HCT116 (cell line): Measurements from ENCODE around the gene ENTHD1. TPM values are rescaled to one million over a fixed set of nuclear protein-coding genes. Genes with fewer than 3 reads are reported as not detected.

Experiments used
- ATAC-seq: fragments of 200-7000 bp; cut with Tn5 transposase; 2 replicates; pipeline ENCODE4 v1.9.1; 2020; ENCODE audit warnings: mild to moderate bottlenecking, moderate library complexity
- BruUV-seq: library from RNA; stranded (reverse); fragments of 400-500 nt; replicated peaks from 2 replicates; lab custom pipeline; 2021; lab: Mats Ljungman, UMichigan
- CTCF ChIA-PET: fragments of 300-600 bp; sonication (Branson Sonifier 250); formaldehyde crosslinking; loops from one replicate; lab custom pipeline; 2021; ENCODE audit warnings: antibody characterized with exemption; lab: Charles Lee
- POLR2A ChIA-PET: fragments of 300-600, 350-600 bp; sonication (Branson Sonifier 250); formaldehyde crosslinking; loops from one replicate; lab custom pipeline; 2021; ENCODE audit warnings: antibody characterized with exemption; lab: Charles Lee
- RAD21 ChIA-PET, 2 experiments: fragments of 300-600 bp; sonication (Branson Sonifier 250); formaldehyde crosslinking; loops; one replicate each; lab custom pipeline; 2023; ENCODE audit warnings: low total read pairs in 2 of 2; ENCODE audit not compliant: uncharacterized antibody in 2 of 2, unreplicated experiment in 2 of 2, low non-redundant PET in 1 of 2; lab: Charles Lee
- DNase-seq: peaks from one replicate; pipeline ENCODE4 v3.0.0-alpha.2; 2010; ENCODE audit warnings: low read depth, low spot score
- H2AFZ ChIP-seq: fragments of 200-600 bp; shearing (Covaris generic), sonication (generic); 2 replicates; pipeline ENCODE4 v1.6.1; 2017; ENCODE audit warnings: low read depth, mixed run types, mixed read lengths, antibody characterized with exemption, low read length; ENCODE audit not compliant: poor library complexity, severe bottlenecking
- H3K27ac ChIP-seq: 2 replicates; pipeline ENCODE4 v1.5.1; 2012; ENCODE audit warnings: low read depth, low read length
- H3K27me3 ChIP-seq: fragments of 200-600 bp; sonication (generic); 2 replicates; pipeline ENCODE4 v1.6.1; 2016; ENCODE audit warnings: mixed run types, low read length, mixed read lengths; ENCODE audit not compliant: insufficient read depth
- H3K36me3 ChIP-seq, 2 experiments: fragments of 200-500 bp in 1 of 2; fragments of 200-600 bp in 1 of 2; sonication (Bioruptor generic) in 1 of 2; sonication (generic) in 1 of 2; 2 replicates each; pipeline versions ENCODE4 v1.5.1 to v1.6.1; 2014 to 2016; ENCODE audit warnings: low read length in 2 of 2, inconsistent platforms in 1 of 2, mixed read lengths in 1 of 2, mixed run types in 1 of 2; ENCODE audit not compliant: insufficient read depth in 2 of 2, control insufficient read depth in 1 of 2
- H3K4me1 ChIP-seq, 2 experiments: fragments of 200-600 bp in 1 of 2; sonication (generic) in 1 of 2; 2 replicates each; pipeline versions ENCODE4 v1.5.1 to v1.6.1; 2012 to 2017; ENCODE audit warnings: low read length in 2 of 2, inconsistent platforms in 1 of 2, mild to moderate bottlenecking in 1 of 2, mixed read lengths in 1 of 2, mixed run types in 1 of 2, moderate library complexity in 1 of 2; ENCODE audit not compliant: insufficient read depth in 2 of 2, control insufficient read depth in 1 of 2
- H3K4me2 ChIP-seq: fragments of 200-600 bp; sonication (generic); 2 replicates; pipeline ENCODE4 v1.6.1; 2017; ENCODE audit warnings: mixed run types, low read length, mixed read lengths
- H3K4me3 ChIP-seq, 2 experiments: fragments of 200-600 bp in 1 of 2; sonication (generic) in 1 of 2; replicated peaks in 1 of 2; 2 replicates each; pipeline ENCODE4 v1.5.1; 2011 to 2016; ENCODE audit warnings: low read length in 2 of 2, control low read depth in 1 of 2, low read depth in 1 of 2, mild to moderate bottlenecking in 1 of 2, mixed read lengths in 1 of 2, mixed run types in 1 of 2
- H3K79me2 ChIP-seq: fragments of 200-600 bp; sonication (generic); 2 replicates; pipeline ENCODE4 v1.6.1; 2017; ENCODE audit warnings: mild to moderate bottlenecking, mixed run types, low read length, moderate library complexity, mixed read lengths; ENCODE audit not compliant: insufficient read depth
- H3K9ac ChIP-seq: fragments of 200-600 bp; sonication (generic); 2 replicates; pipeline ENCODE4 v1.6.1; 2016; ENCODE audit warnings: low read length, mixed read lengths
- H3K9me2 ChIP-seq: fragments of 200-600 bp; sonication (generic), shearing (Covaris generic); 2 replicates; pipeline ENCODE4 v1.6.1; 2017; ENCODE audit warnings: mixed run types, mild to moderate bottlenecking, moderate library complexity; ENCODE audit not compliant: insufficient read depth
- H3K9me3 ChIP-seq, 2 experiments: fragments of 200-500 bp in 1 of 2; fragments of 200-600 bp in 1 of 2; sonication (Bioruptor generic) in 1 of 2; sonication (generic) in 1 of 2; 2 replicates each; pipeline ENCODE4 v1.6.1; 2014 to 2017; ENCODE audit warnings: low read length in 2 of 2, mixed read lengths in 2 of 2, inconsistent platforms in 1 of 2, low read depth in 1 of 2, mild to moderate bottlenecking in 1 of 2, mixed run types in 1 of 2, moderate library complexity in 1 of 2; ENCODE audit not compliant: control insufficient read depth in 1 of 2, insufficient read depth in 1 of 2
- H4K20me1 ChIP-seq: fragments of 200-600 bp; sonication (generic), shearing (Covaris generic); 2 replicates; pipeline ENCODE4 v1.6.1; 2017; ENCODE audit warnings: mixed run types, mild to moderate bottlenecking, moderate library complexity; ENCODE audit not compliant: insufficient read depth
- CBX3 ChIP-seq: IDR thresholded peaks from 2 replicates; pipeline ENCODE4 v1.6.1; 2012; ENCODE audit warnings: low read depth
- CEBPB ChIP-seq: IDR thresholded peaks from 2 replicates; pipeline ENCODE4 v1.6.1; 2012; ENCODE audit warnings: low read depth
- EGR1 ChIP-seq: IDR thresholded peaks from 2 replicates; pipeline ENCODE4 v1.6.1; 2012; ENCODE audit warnings: low read depth
- EZH2 ChIP-seq: fragments of 200-600 bp; sonication (generic); IDR thresholded peaks from 2 replicates; pipeline ENCODE4 v1.6.1; 2017; ENCODE audit warnings: antibody characterized with exemption, mixed run types
- JUND ChIP-seq: IDR thresholded peaks from 2 replicates; pipeline ENCODE4 v1.6.1; 2012
- POLR2A ChIP-seq: IDR thresholded peaks from 2 replicates; pipeline ENCODE4 v1.7.0; 2011; ENCODE audit warnings: borderline replicate concordance; ENCODE audit not compliant: insufficient read depth, insufficient read length; ENCODE audit errors: extremely low read depth
- POLR2AphosphoS5 ChIP-seq: IDR thresholded peaks from 2 replicates; pipeline ENCODE4 v1.6.1; 2011; ENCODE audit warnings: mild to moderate bottlenecking, low read depth, low read length, moderate library complexity
- RAD21 ChIP-seq: IDR thresholded peaks from 2 replicates; pipeline ENCODE4 v1.6.1; 2012; ENCODE audit warnings: low read depth, mild to moderate bottlenecking
- SP1 ChIP-seq: IDR thresholded peaks from 2 replicates; pipeline ENCODE4 v1.6.1; 2012; ENCODE audit warnings: low read depth
- TCF7L2 ChIP-seq: IDR thresholded peaks from 2 replicates; pipeline ENCODE4 v1.7.0; 2011; ENCODE audit warnings: borderline replicate concordance, inconsistent platforms; ENCODE audit not compliant: insufficient read depth, insufficient read length; ENCODE audit errors: extremely low read depth
- YY1 ChIP-seq: IDR thresholded peaks from 2 replicates; pipeline ENCODE4 v1.6.1; 2011; ENCODE audit warnings: low read length, low read depth, moderate library complexity, mild to moderate bottlenecking; ENCODE audit not compliant: insufficient replicate concordance; ENCODE audit errors: extremely low read depth
- intact Hi-C: fragments of 100-400 bp; cut with micrococcal nuclease; formaldehyde crosslinking; loops from 2 replicates; pipeline ENCODE4 v1.10.0; 2022
- total RNA-seq: library from RNA; stranded (reverse); gene quantifications from one replicate; pipeline ENCODE4 v1.2.1, GENCODE V29; 2021; ENCODE audit not compliant: unreplicated experiment
- TF ChIP-seq, protein P1 (sequence below): IDR thresholded peaks from 2 replicates; pipeline ENCODE4 v1.6.1; 2012

The ENTHD1 gene
- total RNA-seq, 1 experiment from 2014 or later, result not detected

DNA sequence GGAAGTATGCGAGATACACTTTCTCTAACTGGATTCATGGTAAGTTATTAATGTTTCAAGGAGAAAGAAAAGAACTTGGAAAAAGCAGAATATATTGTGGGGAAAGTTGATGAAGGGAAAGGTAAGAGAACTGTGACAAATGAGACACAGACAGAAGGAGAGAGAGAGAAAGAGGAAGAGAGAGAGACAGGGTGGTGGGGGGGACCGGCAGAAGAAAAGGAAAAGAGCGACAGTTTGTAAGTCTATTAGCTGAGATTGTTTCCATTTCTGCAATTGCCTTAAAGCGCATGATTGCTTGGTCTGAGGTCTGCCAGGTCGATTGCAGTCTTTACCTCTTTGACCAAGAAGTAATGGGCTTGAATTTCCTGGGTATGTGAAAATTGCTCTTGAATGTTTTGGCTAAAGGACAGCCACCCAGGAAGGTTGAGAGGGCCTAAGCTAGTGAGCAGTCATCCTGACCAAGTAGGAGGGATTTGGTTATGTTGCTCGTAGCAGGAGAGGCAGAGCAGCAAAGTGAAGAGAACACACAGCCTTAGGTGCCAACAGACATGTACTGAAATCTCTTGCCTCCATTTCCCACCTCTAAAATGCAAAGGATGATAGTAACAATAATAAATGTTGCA lies 43.1 kb upstream of the ENTHD1 start:
- H2AFZ ChIP-seq, result no peak overlapping the region
- no peak for DNase-seq
- H3K4me3 ChIP-seq, result no peak overlapping the region
- H3K9ac ChIP-seq, result no peak overlapping the region
- TF ChIP-seq JUND (no peak), YY1 (no peak), POLR2A (no peak), TCF7L2 (no peak), EGR1 (no peak), CEBPB (no peak), SP1 (no peak), CBX3 (no peak), POLR2AphosphoS5 (no peak), EZH2 (no peak)
- TF ChIP-seq, protein P1, sequence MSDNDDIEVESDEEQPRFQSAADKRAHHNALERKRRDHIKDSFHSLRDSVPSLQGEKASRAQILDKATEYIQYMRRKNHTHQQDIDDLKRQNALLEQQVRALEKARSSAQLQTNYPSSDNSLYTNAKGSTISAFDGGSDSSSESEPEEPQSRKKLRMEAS, result no peak
- TF ChIP-seq, all 23 proteins: peak for 0
- intact Hi-C loops, result loop anchor here (10.0 kb wide), 2 partner anchors 402 to 408 kb away; partner anchors contain the start of genes ADSL and RPS19BP1
- no TSS peak for BruUV-seq
- Histone ChIP-seq H3K9me3 (no peaks in the 10 kb centered on the region), H3K9me2 (no peaks in the 10 kb centered on the region), H3K79me2 (no peaks in the 10 kb centered on the region), H3K4me1 (no peaks in the 10 kb centered on the region), H4K20me1 (no peaks in the 10 kb centered on the region), H3K27me3 (peaks cover 57% of the 10 kb centered on the region), H3K36me3 (no peaks in the 10 kb centered on the region), H3K27ac (no peak overlapping the region), H3K4me2 (no peak overlapping the region)
- ChIA-PET CTCF (interaction anchor here (0.6 to 1.3 kb wide), 2 partner anchors 88 to 406 kb away, joined by 6 read pairs; no protein-coding TSS in a partner anchor), RAD21 (no interaction called here), POLR2A (no interaction called here)
- no peak for ATAC-seq

DNA sequence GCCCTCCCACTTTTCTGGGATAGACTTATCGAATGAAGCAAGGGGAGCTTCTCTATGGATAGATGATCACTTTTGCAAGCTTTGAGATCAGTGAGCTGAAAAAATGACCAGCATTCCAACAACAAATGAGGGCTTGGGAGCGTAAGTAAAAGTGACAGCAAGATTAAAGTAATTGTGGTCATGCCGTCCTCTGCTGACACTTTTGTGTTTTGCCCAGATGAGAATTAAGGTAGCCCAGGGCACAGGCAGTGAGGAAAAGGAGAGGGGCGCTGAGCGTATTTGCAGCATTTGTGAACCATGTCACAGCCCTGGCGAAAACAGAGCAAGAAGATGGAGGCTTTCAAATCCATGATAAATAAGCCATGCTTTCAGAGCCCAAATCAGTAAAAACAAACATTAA lies 42.1 kb upstream of the ENTHD1 start:
- no peak overlapping the region for H3K4me2 ChIP-seq

More for the DNA sequence above, 42.1 kb upstream of the ENTHD1 start:
- TF ChIP-seq RAD21, result no peak
- Histone ChIP-seq H3K9me2 (no peaks in the 10 kb centered on the region), H2AFZ (no peak overlapping the region), H3K4me1 (no peaks in the 10 kb centered on the region), H3K9ac (no peak overlapping the region), H3K4me3 (no peak overlapping the region), H3K79me2 (no peaks in the 10 kb centered on the region), H4K20me1 (no peaks in the 10 kb centered on the region), H3K9me3 (no peaks in the 10 kb centered on the region), H3K36me3 (no peaks in the 10 kb centered on the region), H3K27ac (no peak overlapping the region), H3K27me3 (peaks cover 67% of the 10 kb centered on the region)
- DNase-seq (no peak), ATAC-seq (no peak)
- no TSS peak for BruUV-seq
- intact Hi-C loops, result loop anchor here (10.0 kb wide), 2 partner anchors 401 to 409 kb away; partner anchors contain the start of genes ADSL and RPS19BP1
- CTCF ChIA-PET, result interaction anchor here (1.7 kb wide), 1 partner anchor 18 kb away, joined by 4 read pairs; no protein-coding TSS in a partner anchor
- RAD21 ChIA-PET, result no interaction called here
- POLR2A ChIA-PET, result no interaction called here
